H9 (cell line): ENCODE data around the gene BRICD5. TPM values are rescaled to one million over a fixed set of nuclear protein-coding genes. Genes with fewer than 3 reads are reported as not detected.

Source experiments
- DNase-seq: peaks from one replicate; pipeline ENCODE4 v3.0.0-alpha.2; 2017
- H2AFZ ChIP-seq: one replicate; pipeline ENCODE4 v1.6.1; 2013; ENCODE audit warnings: mild to moderate bottlenecking, low read length, control low read depth, moderate library complexity
- H2AK5ac ChIP-seq: 2 replicates; pipeline ENCODE4 v1.6.1; 2013; ENCODE audit warnings: low read length, control low read depth, mixed read lengths; ENCODE audit not compliant: insufficient read length
- H2BK120ac ChIP-seq: one replicate; pipeline ENCODE4 v1.6.1; 2013; ENCODE audit warnings: low read depth, mild to moderate bottlenecking, low read length, control low read depth, inconsistent platforms; ENCODE audit not compliant: poor library complexity, severe bottlenecking
- H2BK12ac ChIP-seq: 2 replicates; pipeline ENCODE4 v1.6.1; 2013; ENCODE audit warnings: low read length, control low read depth, mixed read lengths, low read depth; ENCODE audit not compliant: insufficient read length
- H2BK15ac ChIP-seq: 2 replicates; pipeline ENCODE4 v1.6.1; 2013; ENCODE audit warnings: low read depth, low read length, control low read depth
- H2BK20ac ChIP-seq: one replicate; pipeline ENCODE4 v1.6.1; 2013; ENCODE audit warnings: low read depth, mild to moderate bottlenecking, low read length, control low read depth, inconsistent platforms; ENCODE audit not compliant: poor library complexity, severe bottlenecking
- H2BK5ac ChIP-seq: 2 replicates; pipeline ENCODE4 v1.6.1; 2013; ENCODE audit warnings: low read length, control low read depth, mixed read lengths; ENCODE audit not compliant: insufficient read length
- H3K14ac ChIP-seq: 2 replicates; pipeline ENCODE4 v1.6.1; 2013; ENCODE audit warnings: low read length, control low read depth; ENCODE audit not compliant: insufficient read depth
- H3K18ac ChIP-seq: 2 replicates; pipeline ENCODE4 v1.6.1; 2013; ENCODE audit warnings: low read depth, mild to moderate bottlenecking, mixed read lengths, low read length, control low read depth; ENCODE audit not compliant: insufficient read length
- H3K23ac ChIP-seq: 2 replicates; pipeline ENCODE4 v1.6.1; 2013; ENCODE audit warnings: low read length, control low read depth, mixed read lengths, low read depth; ENCODE audit not compliant: insufficient read length
- H3K23me2 ChIP-seq: 2 replicates; pipeline ENCODE4 v1.6.1; 2013; ENCODE audit warnings: low read depth, mild to moderate bottlenecking, mixed read lengths, low read length, control low read depth; ENCODE audit not compliant: insufficient read length, poor library complexity, severe bottlenecking
- H3K27ac ChIP-seq: 2 replicates; pipeline ENCODE4 v1.5.1; 2013; ENCODE audit warnings: low read length, control low read depth, mixed read lengths, low read depth; ENCODE audit not compliant: insufficient read length
- H3K27me3 ChIP-seq: 2 replicates; pipeline ENCODE4 v1.6.1; 2013; ENCODE audit warnings: low read length, control low read depth, inconsistent platforms; ENCODE audit not compliant: insufficient read depth
- H3K4ac ChIP-seq: 2 replicates; pipeline ENCODE4 v1.6.1; 2013; ENCODE audit warnings: low read depth, mild to moderate bottlenecking, control low read depth, inconsistent platforms, low read length, moderate library complexity
- H3K4me1 ChIP-seq: 2 replicates; pipeline ENCODE4 v1.6.1; 2013; ENCODE audit warnings: low read length, control low read depth, inconsistent platforms; ENCODE audit not compliant: insufficient read depth
- H3K4me2 ChIP-seq: 2 replicates; pipeline ENCODE4 v1.6.1; 2013; ENCODE audit warnings: low read length, control low read depth, mixed read lengths; ENCODE audit not compliant: insufficient read length, insufficient read depth
- H3K56ac ChIP-seq: 2 replicates; pipeline ENCODE4 v1.6.1; 2013; ENCODE audit warnings: low read depth, mild to moderate bottlenecking, mixed read lengths, low read length, control low read depth; ENCODE audit not compliant: insufficient read length
- H3K79me1 ChIP-seq: 2 replicates; pipeline ENCODE4 v1.6.1; 2013; ENCODE audit warnings: low read depth, mild to moderate bottlenecking, moderate library complexity, low read length, control low read depth, inconsistent platforms; ENCODE audit not compliant: insufficient read depth, poor library complexity, severe bottlenecking
- H3K79me2 ChIP-seq: 2 replicates; pipeline ENCODE4 v1.6.1; 2013; ENCODE audit warnings: low read length, control low read depth, inconsistent platforms; ENCODE audit not compliant: insufficient read depth
- H3K9ac ChIP-seq: 2 replicates; pipeline ENCODE4 v1.6.1; 2013; ENCODE audit warnings: low read length, control low read depth, mixed read lengths; ENCODE audit not compliant: insufficient read length; ENCODE audit errors: extremely low read depth
- H3K9me3 ChIP-seq: one replicate; pipeline ENCODE4 v1.6.1; 2013; ENCODE audit warnings: low read depth, low read length, inconsistent platforms; ENCODE audit not compliant: control insufficient read depth
- H3T11ph ChIP-seq: one replicate; pipeline ENCODE4 v1.6.1; 2013; ENCODE audit warnings: mild to moderate bottlenecking, low read length, control low read depth, inconsistent platforms
- H4K20me1 ChIP-seq: one replicate; pipeline ENCODE4 v1.6.1; 2013; ENCODE audit not compliant: control insufficient read depth, insufficient read length, insufficient read depth
- H4K5ac ChIP-seq: 2 replicates; pipeline ENCODE4 v1.6.1; 2013; ENCODE audit warnings: low read depth, mild to moderate bottlenecking, mixed read lengths, low read length, control low read depth; ENCODE audit not compliant: insufficient read length
- H4K8ac ChIP-seq: replicated peaks from 2 replicates; pipeline ENCODE4 v1.6.1; 2013; ENCODE audit warnings: low read length, control low read depth, mixed read lengths, low read depth; ENCODE audit not compliant: insufficient read length
- H4K91ac ChIP-seq: 2 replicates; pipeline ENCODE4 v1.6.1; 2013; ENCODE audit warnings: low read depth, mild to moderate bottlenecking, moderate library complexity, mixed read lengths, low read length, control low read depth; ENCODE audit not compliant: insufficient read length
- H3K27ac Mint-ChIP-seq, 3 experiments: 2 replicates in 2 of 3; 3 replicates in 1 of 3; pipeline ENCODE4 v1.8.0; 2020 to 2021; ENCODE audit warnings: mixed read lengths in 3 of 3, mild to moderate bottlenecking in 1 of 3, moderate library complexity in 1 of 3
- H3K27me3 Mint-ChIP-seq: 2 replicates; pipeline ENCODE4 v1.8.0; 2021; ENCODE audit warnings: low read depth, mild to moderate bottlenecking, moderate library complexity, mixed read lengths
- H3K36me3 Mint-ChIP-seq, 3 experiments: 2 replicates in 2 of 3; 3 replicates in 1 of 3; pipeline ENCODE4 v1.8.0; 2020 to 2021; ENCODE audit warnings: low read depth in 3 of 3, mixed read lengths in 3 of 3; ENCODE audit not compliant: insufficient read depth in 1 of 3
- H3K4me1 Mint-ChIP-seq, 2 experiments: 2 replicates each; pipeline ENCODE4 v1.8.0; 2020; ENCODE audit warnings: mixed read lengths in 2 of 2
- H3K4me3 Mint-ChIP-seq, 2 experiments: 2 replicates in 1 of 2; 3 replicates in 1 of 2; pipeline ENCODE4 v1.8.0; 2020 to 2021; ENCODE audit warnings: mild to moderate bottlenecking in 2 of 2, mixed read lengths in 2 of 2, moderate library complexity in 1 of 2
- H3K9me3 Mint-ChIP-seq, 2 experiments: 2 replicates in 1 of 2; 3 replicates in 1 of 2; pipeline ENCODE4 v1.8.0; 2020; ENCODE audit warnings: mild to moderate bottlenecking in 2 of 2, mixed read lengths in 2 of 2, moderate library complexity in 1 of 2
- CTCF ChIP-seq: fragments of 200-600 bp; sonication (generic); conservative IDR thresholded peaks from 3 replicates; pipeline ENCODE4 v1.8.0; 2021; ENCODE audit warnings: antibody characterized with exemption, mild to moderate bottlenecking
- WGBS: extraction: QIAGEN DNeasy Blood & Tissue Kit; methylation state at CpG from one replicate; pipeline ENCODE4 v1.1.7; 2013; ENCODE audit warnings: missing lambda C conversion rate, low lambda C conversion rate, mixed read lengths; ENCODE audit not compliant: insufficient read length; ENCODE audit errors: extremely low coverage; 5-methylcytosine and 5-hydroxymethylcytosine counted together
- total RNA-seq: library from RNA; stranded (reverse); gene quantifications from 2 replicates; pipeline ENCODE4 v1.2.1, GENCODE V29; 2021

BRICD5 gene
- total RNA-seq, 1 experiment from 2014 or later, result 11.9 TPM

GRCh38 chr16:2184962-2185361 is 25.7 kb downstream of the BRICD5 start:
- H2BK120ac ChIP-seq, result no peak overlapping the region
- no peak overlapping the region for H3K4ac ChIP-seq
- H4K5ac ChIP-seq, result no peak overlapping the region
- no peak for DNase-seq
- H3K27ac ChIP-seq, result no peak overlapping the region
- H3K18ac ChIP-seq, result no peak overlapping the region
- H2AK5ac ChIP-seq, result no peak overlapping the region
- H3K4me1 Mint-ChIP-seq, result peaks cover 3 to 8% of the 10 kb centered on the region in 2 experiments
- peaks cover 0 to 9% (median 4%) of the 10 kb centered on the region in 3 experiments; a peak in 3 of 7 replicates for H3K36me3 Mint-ChIP-seq
- H2BK20ac ChIP-seq, result no peak overlapping the region
- no peak overlapping the region for H3K14ac ChIP-seq
- H2BK5ac ChIP-seq, result no peak overlapping the region
- no peak overlapping the region for H3K27ac Mint-ChIP-seq
- no peak overlapping the region for H3K56ac ChIP-seq
- H2BK12ac ChIP-seq, result no peak overlapping the region
- H3K23ac ChIP-seq, result no peak overlapping the region
- no peaks in the 10 kb centered on the region; the same call in 1 of the 2 replicates for H3K27me3 Mint-ChIP-seq
- H3K4me2 ChIP-seq, result no peak overlapping the region
- no peaks in the 10 kb centered on the region for H3K79me2 ChIP-seq
- no peak overlapping the region for H4K8ac ChIP-seq
- no peaks in the 10 kb centered on the region for H3K9me3 Mint-ChIP-seq
- WGBS, result no CpG with 5 or more reads among the region's 20 CpGs
- no peak overlapping the region for H4K91ac ChIP-seq
- H3T11ph ChIP-seq, result no peak overlapping the region
- H2BK15ac ChIP-seq, result no peak overlapping the region
- H3K9ac ChIP-seq, result no peak overlapping the region
- H4K20me1 ChIP-seq, result peaks cover 3% of the 10 kb centered on the region
- no peaks in the 10 kb centered on the region for H3K9me3 ChIP-seq
- H3K23me2 ChIP-seq, result no peaks in the 10 kb centered on the region
- no peaks in the 10 kb centered on the region for H3K4me1 ChIP-seq
- no peaks in the 10 kb centered on the region for H3K27me3 ChIP-seq
- no peaks in the 10 kb centered on the region for H3K79me1 ChIP-seq
- no peak overlapping the region for H3K4me3 Mint-ChIP-seq
- no peak overlapping the region for H2AFZ ChIP-seq
- TF ChIP-seq CTCF, result no peak
